Measurements from ENCODE around the gene DACT3.

DACT3 gene

GRCh38 chr19:46665072-46665471 is 4.1 kb upstream of the DACT3 start:
- DNase-seq (ENCODE audit: low read depth) = no peak

- peak; percentile 90 for DNase-seq (ENCODE audit: low read depth)
Observed at GRCh38 chr19:46661735-46662592, 982 bp upstream of the DACT3 start.

DNA sequence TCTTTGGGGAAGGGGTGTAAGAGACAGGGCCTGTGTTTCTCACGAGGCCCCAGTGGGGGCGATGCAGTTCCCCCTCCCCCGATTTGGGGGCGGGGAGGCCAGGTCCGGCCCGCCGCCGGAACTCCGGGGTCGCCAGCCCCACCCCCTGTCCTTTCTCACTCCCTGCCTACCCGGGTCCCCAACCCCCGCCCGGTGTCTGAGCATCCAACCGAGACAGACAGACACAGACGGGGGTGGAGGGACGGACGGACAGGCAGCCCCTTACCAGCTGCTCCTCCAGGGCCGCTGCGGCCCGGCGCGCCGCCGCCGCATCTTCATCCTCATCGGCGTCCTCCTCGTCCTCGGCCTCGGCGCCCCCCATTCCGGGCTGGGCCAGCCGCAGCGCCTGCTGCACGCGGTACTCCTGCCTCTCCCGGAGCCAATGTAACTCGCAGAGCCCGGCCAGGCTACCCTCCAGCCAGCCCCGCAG is 397 bp downstream of the DACT3 start:
- no peak for DNase-seq (ENCODE audit: low read depth)

GRCh38 chr19:46660008-46660517 is 919 bp downstream of the DACT3 start:
- peak; percentile 18 for DNase-seq (ENCODE audit: low read depth)

DNA sequence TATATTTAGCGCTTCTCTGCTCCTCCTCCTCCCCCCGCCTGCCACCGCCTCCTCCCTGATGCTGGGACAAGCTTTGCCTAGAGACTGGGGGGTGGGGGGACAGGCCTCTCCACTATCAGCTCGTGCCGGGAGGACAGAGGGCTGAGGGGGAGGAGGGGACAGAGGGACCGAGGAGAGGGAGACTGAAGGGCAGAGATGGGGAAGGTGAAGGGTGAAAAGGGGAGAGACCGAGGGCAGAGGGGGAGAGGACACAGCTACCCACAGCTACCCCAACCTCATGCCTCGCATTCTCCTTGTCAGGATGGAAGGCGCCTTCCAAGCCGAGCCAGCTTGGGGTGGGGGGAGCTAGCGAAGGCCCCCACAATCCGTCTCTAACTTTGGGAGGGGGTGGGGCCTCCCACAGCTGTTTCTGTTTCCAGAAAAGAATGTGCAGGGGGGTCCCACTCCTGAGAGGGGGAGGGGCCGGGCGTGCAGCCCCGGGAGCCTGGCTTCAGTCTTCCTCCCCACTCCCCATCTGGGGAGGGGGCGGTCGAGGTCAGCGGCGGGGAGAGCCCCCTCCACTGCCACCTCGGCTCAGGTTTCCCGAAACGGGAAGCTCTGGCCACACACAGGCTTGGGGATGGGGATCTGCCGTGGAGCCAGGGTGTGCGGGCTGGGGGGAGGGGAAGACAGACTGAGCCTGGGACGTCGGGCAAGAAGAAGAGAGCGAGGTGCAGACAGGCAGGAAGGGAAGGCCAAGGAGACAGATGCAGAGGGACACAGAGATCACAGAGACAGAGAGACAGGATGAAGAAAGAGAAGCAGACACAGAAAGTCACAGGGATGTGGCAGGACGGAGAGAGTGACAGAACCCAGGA is 1.6 kb downstream of the DACT3 start:
- DNase-seq (ENCODE audit: low read depth) = peak; percentile 36

DNA sequence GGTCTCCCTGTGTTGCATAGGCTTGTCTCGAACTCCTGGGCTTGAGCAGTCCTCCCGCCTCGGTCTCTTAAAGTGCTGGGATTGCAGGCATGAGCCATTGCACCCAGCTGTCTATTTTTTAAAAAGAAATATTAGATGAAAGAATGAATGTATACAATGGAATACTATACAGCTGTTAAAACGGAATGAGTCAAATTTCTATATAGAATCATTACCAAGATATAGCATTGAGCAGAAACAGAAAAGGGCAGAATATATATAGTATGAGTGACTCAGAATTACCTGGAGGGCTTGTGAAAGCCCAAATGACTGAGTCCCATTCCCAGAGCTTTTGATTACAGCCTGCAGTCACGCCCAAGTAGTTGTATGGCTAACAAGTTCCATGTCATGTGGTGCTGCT is 4.4 kb downstream of the DACT3 start:
- DNase-seq (ENCODE audit: low read depth) = no peak

GRCh38 chr19:46654621-46655152 is 6.3 kb downstream of the DACT3 start:
- DNase-seq (ENCODE audit: low read depth) = no peak

GRCh38 chr19:46650445-46650844 is 10.5 kb downstream of the DACT3 start:
- no peak for DNase-seq (ENCODE audit: low read depth)

- DNase-seq (ENCODE audit: low read depth) = no peak
Observed at GRCh38 chr19:46648961-46649960, 11.7 kb downstream of the DACT3 start.

DNA sequence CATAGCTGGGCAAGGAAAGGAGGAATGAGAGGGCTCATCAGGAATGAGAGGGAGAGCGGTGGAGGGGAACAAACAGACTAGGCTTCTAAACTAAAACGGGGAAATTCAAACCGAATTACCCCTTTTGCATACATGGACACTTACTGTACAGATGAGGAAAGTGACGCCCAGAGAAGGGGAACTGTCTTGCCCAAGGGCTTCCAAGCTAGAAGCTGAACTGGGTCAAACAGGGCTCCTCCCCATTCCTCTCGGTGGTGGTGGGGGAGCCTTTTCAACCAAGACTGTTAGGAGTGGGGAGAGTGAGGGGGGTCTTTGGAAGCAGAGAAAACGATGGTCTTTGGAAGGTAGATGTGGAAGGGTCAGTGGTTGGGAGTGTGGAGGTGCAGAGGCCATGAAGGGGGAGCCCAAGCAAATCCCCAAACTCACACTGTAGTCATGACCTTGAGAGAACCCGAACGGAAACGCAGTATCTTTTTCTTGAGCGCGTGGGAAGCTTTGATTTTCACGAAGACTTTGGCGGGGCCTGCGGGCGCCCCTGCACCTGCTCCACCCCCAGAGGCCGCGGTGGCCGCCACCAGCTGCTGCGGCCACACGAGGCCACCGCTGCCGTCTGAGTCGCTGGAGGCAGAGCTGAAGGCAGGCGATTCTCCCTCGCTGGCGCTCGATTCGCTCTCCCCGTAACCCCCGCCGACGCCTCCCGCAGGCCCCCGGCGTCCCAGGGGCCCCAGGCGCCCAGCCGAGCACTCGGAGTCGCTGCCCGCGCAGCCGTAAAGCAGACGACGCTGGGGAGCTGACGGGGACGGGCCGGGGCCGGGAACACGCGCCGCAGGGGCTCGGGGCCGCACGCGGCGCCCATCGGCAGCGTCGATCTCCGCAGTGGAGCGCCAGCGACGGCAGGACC is 12.7 kb downstream of the DACT3 start:
- no peak for DNase-seq (ENCODE audit: low read depth)

DNA sequence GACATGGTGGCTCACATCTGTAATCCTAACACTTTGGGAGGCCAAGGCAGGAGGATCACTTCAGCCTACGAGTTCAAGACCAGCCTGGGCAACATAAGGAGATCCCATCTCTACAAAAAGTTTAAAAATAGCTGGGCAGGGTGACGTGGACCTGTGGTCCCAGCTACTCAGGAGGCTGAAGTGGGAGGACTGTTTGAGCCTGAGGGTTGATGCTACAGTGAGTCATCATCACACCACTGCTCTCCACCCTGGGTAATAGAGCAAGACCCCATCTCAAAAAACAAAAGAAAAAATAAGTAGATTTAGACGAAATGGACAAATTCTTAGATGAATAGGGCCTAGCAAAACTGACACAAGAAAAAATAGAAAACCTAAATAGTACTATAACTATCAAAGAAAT is 14.6 kb downstream of the DACT3 start:
- DNase-seq (ENCODE audit: low read depth) = no peak

DNA sequence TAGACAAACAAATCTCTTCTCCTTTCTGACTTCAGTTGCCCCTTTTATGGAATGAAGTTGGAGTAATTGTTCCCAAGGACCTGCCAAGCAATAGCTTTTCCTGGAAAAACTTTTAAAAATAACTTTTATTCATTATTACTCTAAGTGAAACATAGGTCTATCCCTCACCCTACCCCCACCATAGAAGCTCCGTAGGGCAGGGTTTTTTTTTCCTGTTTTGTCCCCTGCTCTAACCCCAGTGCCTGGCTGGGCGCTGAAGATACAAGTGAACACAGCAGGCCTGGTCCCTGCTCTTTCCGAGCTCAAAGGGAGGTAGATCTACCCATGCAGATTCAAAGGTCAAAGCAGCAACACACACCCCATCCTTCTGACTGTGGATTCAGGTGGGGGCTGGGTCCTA is 16.3 kb downstream of the DACT3 start:
- DNase-seq (ENCODE audit: low read depth) = no peak

DNA sequence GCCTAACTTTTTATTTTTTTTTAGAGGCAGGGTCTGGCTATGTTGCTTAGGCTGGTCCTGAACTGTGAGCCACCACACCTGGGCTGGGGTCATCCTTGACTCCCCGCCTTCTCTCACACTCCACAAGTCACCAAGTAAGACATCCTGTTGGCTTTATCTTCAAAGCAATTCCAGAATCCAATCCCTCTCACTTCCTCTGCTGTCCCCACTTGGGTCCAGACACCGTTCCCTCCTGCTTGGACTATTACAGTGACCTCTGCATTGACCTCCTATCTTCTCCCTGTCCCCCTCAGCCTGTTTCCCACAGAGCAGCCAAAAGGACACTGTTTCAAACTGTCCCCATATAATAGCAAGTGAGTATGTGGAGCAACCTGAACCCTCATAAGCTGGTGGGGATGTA is 20.3 kb downstream of the DACT3 start:
- no peak for DNase-seq (ENCODE audit: low read depth)

GRCh38 chr19:46639358-46640182 is 21.4 kb downstream of the DACT3 start:
- DNase-seq (ENCODE audit: low read depth) = peak; percentile 70

DNA sequence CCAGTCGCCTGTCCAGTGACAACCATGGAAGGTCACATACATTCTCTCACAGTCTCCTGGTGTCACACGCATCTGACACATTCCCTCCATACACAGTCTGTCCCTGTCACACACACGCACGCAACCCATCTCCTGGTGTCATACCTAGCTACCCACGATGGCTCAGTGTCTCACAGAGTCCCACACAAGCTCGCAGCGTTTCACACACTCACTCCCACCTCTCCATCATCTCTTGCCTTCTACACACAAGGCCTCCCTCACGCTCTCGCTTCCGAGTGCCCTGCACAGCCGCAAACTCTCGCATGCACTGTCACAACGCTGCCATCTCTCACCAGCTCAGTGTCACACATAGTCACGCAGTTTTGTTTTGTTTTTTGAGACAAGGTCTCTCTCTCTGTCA is 23.8 kb downstream of the DACT3 start:
- no peak for DNase-seq (ENCODE audit: low read depth)

DNA sequence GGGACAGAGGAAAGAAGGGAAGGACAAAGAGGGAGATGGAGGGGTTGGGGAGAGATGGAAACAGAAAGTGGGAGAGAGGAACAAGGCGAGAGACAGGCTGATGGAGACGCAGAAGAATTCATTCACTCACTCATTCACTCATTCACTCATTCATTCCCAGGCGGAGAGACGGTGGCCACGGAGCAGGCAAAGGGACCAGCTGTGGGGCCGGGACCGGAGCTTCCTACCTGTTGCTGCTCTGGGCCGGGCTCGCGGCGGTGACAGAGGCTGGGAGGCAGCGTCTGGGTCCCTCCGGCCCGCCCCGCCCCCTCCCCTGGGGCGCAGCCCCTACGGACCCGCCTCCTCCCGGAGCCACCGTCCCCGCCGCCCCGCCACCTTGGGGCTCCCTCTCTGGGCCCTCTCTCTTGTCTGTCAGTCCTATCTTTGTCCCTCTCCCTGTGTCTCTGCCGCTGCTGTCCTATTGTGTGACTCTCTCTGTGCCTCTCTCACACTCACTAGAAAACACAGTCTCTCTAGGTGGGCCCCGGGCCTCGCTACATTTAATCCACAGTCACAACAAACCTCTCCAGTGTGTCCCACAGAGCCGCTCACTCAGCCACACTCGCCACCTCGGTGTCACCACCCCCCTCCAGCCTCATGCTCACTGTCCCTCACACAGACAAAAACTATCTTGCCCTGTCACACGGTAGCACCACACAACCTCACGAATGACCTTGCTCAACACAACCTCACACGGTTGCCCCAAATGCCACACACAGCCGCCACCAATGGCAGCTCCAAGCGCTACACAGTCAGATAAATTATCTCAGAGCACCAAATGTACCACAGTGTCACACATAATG is 24.8 kb downstream of the DACT3 start, which contains the start of gene GNG8:
GNG8 (minus strand) TSS at position 283 of the 842 bp plus-strand sequence. CDS start 1,520 bp downstream, outside the sequence.
- no peak for DNase-seq (ENCODE audit: low read depth)

- DNase-seq (ENCODE audit: low read depth) = no peak
Observed at GRCh38 chr19:46634656-46635218, 26.2 kb downstream of the DACT3 start.

All from ELR (cell line).